GM19438 (cell line): ENCODE results near the gene AHCYL1.

Experiments used
- ATAC-seq: cut with Tn5 transposase; IDR thresholded peaks from one replicate; pipeline ENCODE4 v1.9.1; 2021; ENCODE audit warnings: low read depth; ENCODE audit not compliant: unreplicated experiment

AHCYL1 gene

DNA sequence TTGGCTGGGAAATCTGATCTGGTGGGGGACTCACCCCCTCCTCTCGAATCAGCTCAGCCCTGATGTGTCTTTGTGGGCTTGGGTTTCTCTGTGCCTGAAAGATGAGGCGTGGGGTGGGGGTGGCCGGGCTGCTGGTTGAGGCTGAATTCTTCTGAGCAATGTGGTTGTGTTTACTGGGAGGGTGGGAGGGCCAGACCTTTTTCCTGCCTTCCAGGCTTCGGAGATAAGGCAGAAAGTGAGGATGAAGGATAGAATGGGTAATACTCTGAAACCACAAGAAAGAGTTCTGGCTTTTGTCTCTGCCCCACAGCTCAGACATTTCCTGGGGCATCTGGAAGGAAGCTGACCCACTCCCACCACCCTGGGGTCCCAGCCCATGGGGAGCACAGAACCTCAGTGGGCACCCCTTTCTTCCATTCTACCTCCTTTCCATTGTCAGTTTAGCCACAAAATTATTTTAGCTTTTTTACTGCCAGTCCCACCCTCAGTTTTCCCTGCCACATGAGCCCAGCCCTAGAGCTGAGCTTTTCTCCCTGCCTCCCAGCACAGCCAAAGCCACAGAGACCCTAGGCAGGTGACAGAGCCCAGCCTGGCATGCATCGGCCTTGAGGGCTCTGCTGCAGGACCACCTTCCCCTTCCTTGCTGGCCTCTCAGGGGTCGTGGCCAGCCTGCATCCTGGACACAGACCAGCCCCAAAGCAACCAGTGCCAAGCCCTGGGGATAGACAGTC, 74.7 kb downstream of the AHCYL1 start:
- ATAC-seq = no peak

DNA sequence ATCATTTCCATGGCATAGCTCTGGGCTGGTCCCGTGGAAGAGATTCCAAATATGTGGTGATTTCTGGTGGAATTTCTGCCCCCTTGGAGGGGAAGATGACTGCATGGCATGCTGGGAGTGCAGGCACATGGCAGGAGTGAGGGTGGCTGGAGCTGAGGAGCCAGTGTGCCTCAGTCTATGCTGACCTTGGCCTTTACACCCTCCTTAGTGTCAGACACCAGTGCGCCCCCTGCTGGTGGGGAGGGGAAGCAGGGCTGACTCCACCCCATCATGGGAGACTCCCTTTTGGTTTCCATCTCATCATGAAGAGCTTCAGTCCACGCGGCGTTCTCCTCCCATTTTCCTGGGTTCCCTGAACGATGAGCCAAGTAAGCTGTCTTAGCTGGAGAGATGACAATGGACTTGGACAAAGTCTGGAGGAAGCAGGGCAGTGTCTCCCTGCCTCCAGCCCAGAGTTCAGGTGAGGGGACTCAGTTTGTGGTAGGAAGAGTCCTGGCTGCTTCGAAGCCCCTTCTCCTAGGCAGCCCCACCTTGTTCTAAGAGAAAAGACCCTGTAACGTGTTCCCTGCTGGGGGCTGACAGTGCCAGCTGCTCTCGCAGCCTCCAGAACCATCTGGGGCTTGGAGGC, 75.6 kb downstream of the AHCYL1 start:
- peak; percentile 78 for ATAC-seq

DNA sequence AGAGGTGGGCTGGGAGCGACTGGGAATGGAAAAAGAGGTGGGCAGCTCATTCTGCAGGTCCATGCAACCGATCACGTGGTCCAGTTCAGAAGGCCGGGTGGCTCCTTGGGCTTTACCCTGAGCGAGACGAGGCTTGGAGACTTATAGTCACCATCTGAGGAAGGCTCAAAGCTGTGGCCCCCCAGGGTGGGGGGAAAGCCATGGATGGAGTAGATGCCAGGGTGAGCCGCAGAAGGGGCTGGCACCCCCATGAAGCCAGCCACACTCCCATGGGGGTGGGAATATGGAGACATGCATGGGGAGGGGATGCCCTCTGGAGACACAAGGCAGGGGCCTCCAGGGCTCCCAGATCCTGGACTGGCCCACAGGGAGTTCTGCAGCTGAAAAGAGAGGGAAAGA, 76.1 kb downstream of the AHCYL1 start:
- ATAC-seq = no peak

DNA sequence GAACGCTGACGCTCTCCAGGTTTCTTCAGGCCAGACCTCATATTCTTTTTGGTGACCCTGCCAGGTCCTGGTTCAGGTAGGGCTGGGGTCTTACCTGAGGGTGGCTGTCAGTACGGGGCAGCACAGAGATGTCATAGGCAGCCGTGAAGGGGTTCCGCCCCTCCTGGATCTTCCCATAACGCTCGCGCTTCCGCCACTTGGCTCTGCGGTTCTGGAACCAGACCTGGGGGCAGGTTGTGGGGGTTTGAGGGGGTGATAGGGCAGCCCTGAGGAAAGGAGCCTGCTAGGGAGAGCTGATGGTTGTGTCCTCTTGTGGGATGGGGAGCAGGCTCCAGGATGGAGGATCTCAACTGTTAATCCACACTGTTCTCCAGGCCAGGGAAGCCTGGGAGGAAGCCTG, 76.8 kb downstream of the AHCYL1 start:
- no peak for ATAC-seq

DNA sequence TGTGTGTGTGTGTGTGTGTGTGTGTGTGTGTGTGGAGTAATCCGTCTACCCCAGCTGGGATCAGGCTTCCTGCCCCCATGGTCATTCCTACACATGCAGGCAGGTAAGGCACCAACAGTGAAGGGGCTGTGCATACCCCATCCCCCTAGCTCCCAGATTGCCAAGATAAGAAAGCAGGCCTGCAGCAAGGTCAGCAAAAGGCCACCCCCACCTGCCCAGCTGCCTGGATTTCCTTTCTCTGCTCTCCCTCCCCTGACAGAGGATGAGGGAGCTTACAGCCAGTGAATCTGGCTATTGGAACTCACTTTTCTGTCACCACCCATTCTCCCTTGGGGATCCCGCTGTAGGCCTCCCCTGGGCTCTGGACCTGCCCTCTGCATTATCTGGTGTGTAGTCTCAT, 78.0 kb downstream of the AHCYL1 start:
- no peak for ATAC-seq

DNA sequence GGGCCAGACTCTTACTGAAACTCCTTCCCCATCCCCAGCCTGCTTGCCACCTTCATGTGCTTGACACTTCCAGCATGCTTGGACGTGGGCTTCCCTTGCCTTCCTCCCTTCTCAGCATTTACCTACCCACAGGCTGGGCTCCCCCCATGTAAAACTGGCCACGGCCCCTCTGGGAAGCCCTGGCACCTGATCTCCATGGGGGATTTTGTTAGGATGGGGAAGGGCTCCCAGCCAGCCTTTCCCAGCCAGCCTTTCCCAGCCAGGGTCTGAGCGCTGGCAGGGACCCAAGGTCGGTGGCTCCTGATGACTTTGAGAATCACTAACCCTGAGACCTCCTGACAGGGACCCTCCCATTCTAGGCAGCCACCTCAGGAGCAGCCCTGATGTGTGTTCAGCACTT, 79.2 kb downstream of the AHCYL1 start:
- no peak for ATAC-seq

DNA sequence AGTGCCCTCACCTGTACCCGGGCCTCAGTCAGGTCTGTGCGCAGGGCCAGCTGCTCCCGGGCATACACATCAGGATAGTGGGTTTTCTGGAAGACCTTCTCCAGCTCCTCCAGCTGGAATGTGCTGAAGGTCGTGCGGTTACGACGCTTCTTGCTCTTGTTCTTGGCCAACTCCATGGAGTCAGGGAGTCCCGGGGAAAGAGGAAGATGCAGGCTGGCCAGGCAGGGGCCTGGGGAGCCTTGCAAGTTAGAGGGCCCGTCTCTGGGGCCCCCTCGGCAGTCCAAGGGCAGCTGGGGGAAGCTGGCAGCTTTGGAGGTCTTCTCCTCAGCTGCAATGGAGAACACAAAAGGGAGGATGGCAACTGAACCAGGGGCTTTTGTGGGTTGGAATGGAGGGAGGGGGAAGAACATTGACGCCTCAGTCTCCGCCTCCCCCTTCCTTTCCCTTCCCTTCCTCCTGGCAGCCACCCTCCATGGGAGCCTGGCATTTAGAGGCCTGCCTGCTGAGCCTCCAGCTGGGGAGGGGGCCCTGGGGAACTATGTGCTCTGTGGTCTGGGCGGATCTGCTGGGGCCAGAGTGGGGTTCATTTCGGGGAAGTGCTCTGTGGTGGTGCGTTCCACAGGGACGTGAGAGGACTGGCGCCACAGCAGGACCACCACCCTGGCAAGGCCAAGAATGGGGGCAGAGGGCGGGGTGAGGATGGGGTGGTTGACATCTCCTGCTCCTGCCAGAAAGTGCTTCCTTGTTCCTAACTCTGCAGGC, 80.2 kb downstream of the AHCYL1 start:
- ATAC-seq = no peak

DNA sequence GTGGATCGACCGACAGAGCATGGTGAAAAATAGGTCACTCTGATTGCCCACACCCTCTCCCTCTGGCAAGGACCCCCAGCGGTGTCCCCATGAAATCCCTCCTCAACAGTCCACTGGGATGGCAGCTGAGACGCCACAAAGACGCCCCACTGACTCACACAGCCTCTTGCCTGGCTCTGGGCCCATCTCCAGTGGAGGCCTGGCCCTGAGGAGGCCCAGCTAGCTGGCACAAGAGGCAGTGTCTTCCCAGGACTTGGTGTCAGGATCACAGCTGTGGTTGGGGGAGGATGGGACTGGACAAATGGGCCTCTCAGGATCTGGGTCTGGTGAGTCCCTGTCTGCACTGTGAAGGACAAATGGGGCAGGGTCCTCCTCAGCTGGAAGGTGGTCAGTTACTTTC, 81.3 kb downstream of the AHCYL1 start:
- no peak for ATAC-seq

DNA sequence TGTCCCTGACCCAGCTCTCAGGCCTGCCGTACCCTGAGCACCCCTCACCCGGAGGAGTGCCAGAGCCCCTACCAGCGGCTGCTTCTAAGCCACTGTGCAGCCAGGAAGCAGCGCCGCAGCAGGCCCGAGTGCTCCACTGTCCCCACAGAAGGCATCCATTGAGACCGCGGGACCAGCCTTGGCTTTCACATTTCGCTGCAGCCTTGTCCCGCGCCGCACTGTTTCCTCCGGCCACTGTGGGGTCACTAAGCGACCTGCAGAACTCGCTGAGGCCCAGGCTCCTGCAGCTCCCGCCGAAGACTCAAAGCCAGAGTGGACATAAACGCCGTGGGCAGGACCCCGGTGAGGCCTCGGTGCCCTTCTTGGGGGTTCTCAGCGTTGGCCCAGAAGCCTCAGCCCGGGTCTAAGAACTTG, 82.9 kb downstream of the AHCYL1 start:
- no peak for ATAC-seq

DNA sequence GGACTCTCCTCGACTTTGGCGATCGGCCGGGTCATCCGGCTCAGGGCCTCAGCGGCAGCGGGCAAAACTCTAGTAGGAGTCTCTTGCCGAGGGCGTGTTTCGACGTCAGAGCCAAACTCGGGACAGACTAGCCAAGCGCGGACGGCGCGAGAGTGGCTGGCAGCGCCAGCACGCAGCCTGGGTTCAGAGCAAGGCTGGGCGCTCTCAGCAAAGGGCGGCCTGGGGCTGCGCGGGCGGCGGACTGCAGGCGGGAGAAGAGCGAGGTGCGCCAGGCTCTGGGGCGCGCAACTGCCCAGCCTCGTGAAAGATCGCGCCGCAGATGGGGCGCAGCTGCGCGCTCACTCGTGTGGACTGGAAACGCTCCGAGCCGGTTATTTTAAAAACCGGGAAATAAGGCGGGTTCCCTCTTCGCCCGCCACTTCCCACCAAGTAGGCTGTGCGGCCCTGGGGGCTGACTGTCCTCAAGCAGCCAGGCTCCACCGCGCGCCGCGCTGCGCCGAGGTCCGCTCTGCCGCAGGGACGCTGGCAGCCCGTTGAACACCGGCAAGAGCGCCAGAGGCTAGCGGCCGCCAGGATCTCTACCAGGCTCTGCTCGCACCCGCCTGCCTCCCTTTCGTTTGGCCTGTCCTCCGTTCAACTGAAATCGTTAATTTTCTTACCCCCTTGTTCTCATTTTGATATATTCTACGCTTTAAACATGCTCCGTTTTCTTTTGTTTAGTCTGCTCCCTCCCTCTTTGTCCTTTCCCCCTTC, 83.5 kb downstream of the AHCYL1 start:
- no peak for ATAC-seq

DNA sequence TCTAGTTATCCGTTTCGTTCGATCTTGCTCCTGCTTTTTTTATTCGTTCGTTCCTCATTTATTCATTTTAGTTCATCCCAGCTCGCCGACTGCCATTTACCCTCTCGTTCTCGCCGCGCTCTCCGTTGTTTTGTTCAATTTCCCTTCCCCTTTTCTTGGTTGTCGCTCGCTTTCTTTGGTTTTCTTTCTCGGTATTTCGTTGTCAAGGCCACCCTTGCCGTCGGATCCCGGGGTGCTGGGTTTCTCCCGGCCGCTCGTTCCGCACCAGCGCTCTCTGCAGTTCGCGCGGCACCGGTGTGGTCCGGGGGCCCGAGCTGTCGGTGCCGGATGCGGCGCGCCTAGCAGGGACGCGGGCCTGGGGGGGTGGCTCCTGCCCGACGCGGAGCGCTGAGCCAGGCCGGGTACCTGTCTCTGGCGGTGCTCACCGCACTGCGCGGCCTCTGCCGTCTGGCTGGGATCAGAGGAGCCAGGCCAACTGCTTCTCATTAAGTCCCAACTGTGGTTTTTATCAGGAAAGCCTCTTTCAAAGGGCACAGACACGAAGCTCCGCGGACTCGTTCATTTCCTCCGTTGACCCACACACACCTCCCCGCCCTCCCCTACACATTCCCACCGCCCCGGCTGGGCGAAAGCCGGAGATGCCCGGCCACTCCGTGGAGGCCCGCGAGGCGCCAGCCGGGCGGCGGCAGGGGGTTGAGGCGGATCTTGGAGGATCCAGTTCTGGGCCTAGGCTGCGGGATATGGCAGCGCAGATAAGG, 84.3 kb downstream of the AHCYL1 start:
- ATAC-seq = no peak

DNA sequence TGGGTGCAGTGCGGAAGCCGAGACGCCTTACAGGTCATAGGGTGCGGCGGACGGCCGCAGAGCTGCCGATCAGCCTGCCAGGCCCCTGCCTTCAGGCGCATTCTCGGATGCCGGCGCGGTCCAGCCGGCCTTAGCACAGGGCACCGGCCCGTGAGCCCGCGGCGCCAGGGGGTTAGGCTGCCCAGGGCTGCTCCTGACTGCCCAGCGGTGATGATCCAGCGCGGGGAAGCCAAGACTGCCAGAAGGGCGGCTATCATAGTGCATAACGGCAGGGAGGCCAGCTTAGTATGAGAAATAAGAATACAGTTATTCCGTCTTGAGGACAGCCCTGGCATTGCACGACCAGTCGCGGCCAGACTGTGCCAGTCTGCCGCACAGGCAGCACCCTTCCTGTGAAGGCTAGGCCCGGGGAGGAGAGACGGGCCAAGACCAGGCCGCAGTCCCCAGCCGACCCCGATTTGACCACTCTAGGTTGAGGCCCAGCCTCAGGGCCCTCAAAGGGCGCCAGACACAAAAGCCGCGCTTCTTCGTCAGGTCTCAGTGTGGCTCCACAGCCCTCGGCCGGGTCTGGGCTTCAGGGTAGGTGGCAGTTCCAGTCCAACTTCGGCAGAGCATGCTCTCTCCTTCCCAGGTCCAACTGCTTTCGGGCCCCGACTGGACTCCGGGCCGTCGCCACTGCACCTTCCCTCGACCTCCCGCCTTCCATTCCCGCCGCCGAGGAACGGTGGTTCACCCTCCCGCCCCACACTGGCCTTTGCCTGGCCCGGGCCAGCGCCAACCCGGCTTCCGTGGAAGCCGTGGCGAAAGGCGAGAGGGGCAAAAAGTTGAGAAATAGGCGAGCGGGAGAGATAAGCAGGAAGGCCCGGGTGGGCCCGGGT, 85.1 kb downstream of the AHCYL1 start:
- ATAC-seq = no peak

DNA sequence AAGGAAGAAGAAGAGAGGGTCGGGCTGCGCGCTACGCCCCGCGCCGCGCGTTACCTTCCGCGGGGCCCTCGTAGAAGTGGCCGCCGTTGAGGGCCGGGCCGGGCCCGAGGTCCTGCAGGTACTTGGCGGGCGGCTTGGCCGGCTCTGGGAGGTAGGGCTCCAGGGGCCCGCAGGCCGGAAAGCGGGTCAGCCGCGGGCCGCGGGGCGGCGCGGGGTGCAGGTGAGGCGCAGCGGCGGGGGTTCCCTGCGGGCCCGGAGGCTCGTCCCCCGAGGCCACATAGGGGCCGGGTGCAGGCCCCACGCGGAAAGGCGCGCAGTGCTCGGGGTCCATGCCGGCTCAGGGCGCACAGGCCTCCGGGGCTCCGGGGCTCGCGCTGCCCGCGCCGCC, 85.7 kb downstream of the AHCYL1 start:
- ATAC-seq = no peak

DNA sequence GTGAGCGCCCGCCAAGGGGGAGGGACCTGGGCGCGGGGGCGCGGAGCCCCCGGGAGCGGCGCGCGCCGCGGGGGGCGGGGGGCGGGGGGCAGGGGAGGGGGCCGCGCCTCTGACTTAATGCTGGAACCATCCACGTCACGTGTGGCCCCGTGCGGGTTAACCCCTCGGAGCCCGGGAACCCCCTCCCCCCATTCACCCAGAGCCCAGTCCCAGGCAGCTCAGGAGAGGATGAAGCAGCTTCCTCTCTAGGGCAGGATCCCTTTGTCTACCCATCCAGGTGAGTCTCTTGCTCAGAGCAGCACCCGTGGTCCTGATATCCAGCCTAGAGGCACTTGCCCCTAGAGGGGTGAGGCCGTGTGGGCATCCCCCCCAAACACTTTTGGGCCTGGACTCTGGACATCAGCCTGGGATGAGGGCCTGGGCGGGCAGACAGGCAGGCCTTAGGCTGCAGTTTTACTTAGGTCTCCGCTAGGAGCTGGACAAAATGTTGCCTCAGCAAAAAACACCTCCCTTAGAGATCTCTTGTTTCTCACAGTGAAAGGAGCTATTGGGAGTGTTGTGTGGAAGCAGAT, 86.2 kb downstream of the AHCYL1 start, which contains the start of gene ALX3:
Gene ALX3, minus strand, starts transcription at position 2 of the 572 bp plus-strand sequence. CDS start 60 bp downstream, outside the sequence.
- no peak for ATAC-seq
